Parathyroid adenoma (tissue), 2 donors: ENCODE measurements around the gene MRE11.
"Not testable (repeated sequence)": the region's sequence is repeated elsewhere in the genome, so short reads cannot be mapped to it uniquely, and the experiment has no call there.

Source experiments
- H2AFZ ChIP-seq: fragments of 300-600 bp; sonication (generic); one replicate; pipeline ENCODE4 v1.7.0; 2017; ENCODE audit warnings: antibody characterized with exemption, mild to moderate bottlenecking
- H3K27ac ChIP-seq: fragments of 300-600 bp; sonication (generic); one replicate; pipeline ENCODE4 v1.7.0; 2017
- H3K27me3 ChIP-seq: fragments of 300-600 bp; sonication (generic); one replicate; pipeline ENCODE4 v1.7.0; 2017; ENCODE audit warnings: low read length; ENCODE audit not compliant: control insufficient read depth, insufficient read depth
- H3K36me3 ChIP-seq: fragments of 300-600 bp; sonication (generic); one replicate; pipeline ENCODE4 v1.7.0; 2017; ENCODE audit warnings: low read length; ENCODE audit not compliant: control insufficient read depth, insufficient read depth
- H3K4me1 ChIP-seq: fragments of 300-600 bp; sonication (generic); one replicate; pipeline ENCODE4 v1.7.0; 2017; ENCODE audit warnings: control low read depth
- H3K4me2 ChIP-seq: fragments of 300-600 bp; sonication (generic); one replicate; pipeline ENCODE4 v1.7.0; 2017; ENCODE audit warnings: low read length
- H3K4me3 ChIP-seq: fragments of 300-600 bp; sonication (generic); one replicate; pipeline ENCODE4 v1.7.0; 2017; ENCODE audit warnings: low read depth, low read length
- H3K79me2 ChIP-seq: fragments of 300-600 bp; sonication (generic); one replicate; pipeline ENCODE4 v1.7.0; 2017; ENCODE audit warnings: control low read depth
- H3K9ac ChIP-seq: fragments of 300-600 bp; sonication (generic); one replicate; pipeline ENCODE4 v1.7.0; 2017; ENCODE audit warnings: mild to moderate bottlenecking
- H3K9me3 ChIP-seq: fragments of 300-600 bp; sonication (generic); one replicate; pipeline ENCODE4 v1.7.0; 2017; ENCODE audit warnings: low read length; ENCODE audit not compliant: control insufficient read depth
- CTCF ChIP-seq: fragments of 300-600 bp; sonication (generic); IDR thresholded peaks from one replicate; pipeline ENCODE4 v1.7.0; 2017; ENCODE audit warnings: antibody characterized with exemption, mild to moderate bottlenecking
- donor health status: primary hyperparathyroidism.

Gene MRE11

GRCh38 chr11:94400457-94400838, 93.2 kb downstream of the MRE11 start:
- no peak overlapping the region for H3K4me3 ChIP-seq
- no peaks in the 10 kb centered on the region for H3K79me2 ChIP-seq
- H2AFZ ChIP-seq = no peak overlapping the region

GRCh38 chr11:94400050-94400449, 93.6 kb downstream of the MRE11 start:
- Histone ChIP-seq H3K4me3 (no peak overlapping the region), H3K36me3 (no peaks in the 10 kb centered on the region), H2AFZ (no peak overlapping the region), H3K4me1 (no peaks in the 10 kb centered on the region), H3K27ac (no peak overlapping the region), H3K4me2 (no peak overlapping the region), H3K79me2 (no peaks in the 10 kb centered on the region), H3K9ac (no peak overlapping the region), H3K9me3 (no peaks in the 10 kb centered on the region), H3K27me3 (no peaks in the 10 kb centered on the region)
- TF ChIP-seq CTCF = no peak

More at GRCh38 chr11:94400457-94400838, 93.2 kb downstream of the MRE11 start:
- Histone ChIP-seq H3K9ac (no peak overlapping the region), H3K4me1 (no peaks in the 10 kb centered on the region), H3K27ac (no peak overlapping the region), H3K9me3 (no peaks in the 10 kb centered on the region), H3K4me2 (no peak overlapping the region), H3K36me3 (no peaks in the 10 kb centered on the region), H3K27me3 (no peaks in the 10 kb centered on the region)
- TF ChIP-seq CTCF = no peak

GRCh38 chr11:94398101-94398500, 95.5 kb downstream of the MRE11 start:
- Histone ChIP-seq H3K9me3 (no peaks in the 10 kb centered on the region), H3K27me3 (no peaks in the 10 kb centered on the region), H3K9ac (no peak overlapping the region), H3K4me2 (no peak overlapping the region), H3K4me3 (no peak overlapping the region), H3K27ac (no peak overlapping the region), H3K36me3 (no peaks in the 10 kb centered on the region), H2AFZ (no peak overlapping the region), H3K79me2 (no peaks in the 10 kb centered on the region), H3K4me1 (no peaks in the 10 kb centered on the region)
- TF ChIP-seq CTCF = no peak

GRCh38 chr11:94396282-94396681, 97.4 kb downstream of the MRE11 start:
- TF ChIP-seq CTCF = no peak
- no peaks in the 10 kb centered on the region for H3K9me3 ChIP-seq
- H3K27me3 ChIP-seq = no peaks in the 10 kb centered on the region
- H3K9ac ChIP-seq = no peak overlapping the region
- H2AFZ ChIP-seq = no peak overlapping the region
- H3K36me3 ChIP-seq = no peaks in the 10 kb centered on the region
- H3K27ac ChIP-seq = no peak overlapping the region
- no peak overlapping the region for H3K4me2 ChIP-seq
- no peaks in the 10 kb centered on the region for H3K4me1 ChIP-seq
- H3K79me2 ChIP-seq = no peaks in the 10 kb centered on the region
- H3K4me3 ChIP-seq = no peak overlapping the region

- H3K4me2 ChIP-seq, H3K4me3 ChIP-seq, H3K79me2 ChIP-seq, H3K4me1 ChIP-seq, H3K36me3 ChIP-seq, H2AFZ ChIP-seq, H3K9me3 ChIP-seq, H3K27me3 ChIP-seq, H3K9ac ChIP-seq, H3K27ac ChIP-seq: not testable (repeated sequence)
Measured at GRCh38 chr11:94391937-94392336, 101.7 kb downstream of the MRE11 start.
